GM12872 (cell line): ENCODE measurements around the gene RNF133.

ENCODE experiments used
- CTCF ChIP-seq: IDR thresholded peaks from 3 replicates; pipeline ENCODE4 v1.5.1; 2011; ENCODE audit warnings: low read depth, mild to moderate bottlenecking, low read length, moderate library complexity; ENCODE audit not compliant: insufficient read depth

Gene RNF133

GRCh38 chr7:122699017-122699416 lies at the start of gene RNF133:
Gene RNF133, minus strand, starts transcription at chr7:122699117. Its CDS starts 199 bp downstream, at chr7:122698918.
- TF ChIP-seq CTCF = no peak

DNA sequence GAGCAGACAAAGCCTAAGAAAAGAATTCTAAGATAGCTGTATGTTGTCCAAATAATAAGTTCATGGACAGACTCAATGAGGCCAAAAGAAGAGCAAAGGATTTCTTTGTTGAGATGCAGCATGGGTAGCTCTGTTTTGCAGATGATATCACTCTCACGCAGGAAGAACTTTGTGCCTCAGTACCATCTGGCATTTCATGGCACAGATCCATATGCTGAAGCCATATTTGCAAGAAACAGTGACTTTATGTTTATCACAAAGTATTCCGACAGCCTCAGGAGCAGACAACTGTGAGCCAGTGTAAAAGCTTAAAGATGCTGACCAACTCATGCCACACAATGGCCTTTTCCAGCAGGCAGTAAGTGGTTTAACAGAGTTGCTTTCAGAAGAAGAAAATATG lies 49.3 kb upstream of the RNF133 start:
- TF ChIP-seq CTCF = no peak

- no peak for TF ChIP-seq CTCF
Measured at GRCh38 chr7:122746948-122747347, 48.0 kb upstream of the RNF133 start.

- no peak for TF ChIP-seq CTCF
Measured at GRCh38 chr7:122743211-122743610, 44.3 kb upstream of the RNF133 start.

DNA sequence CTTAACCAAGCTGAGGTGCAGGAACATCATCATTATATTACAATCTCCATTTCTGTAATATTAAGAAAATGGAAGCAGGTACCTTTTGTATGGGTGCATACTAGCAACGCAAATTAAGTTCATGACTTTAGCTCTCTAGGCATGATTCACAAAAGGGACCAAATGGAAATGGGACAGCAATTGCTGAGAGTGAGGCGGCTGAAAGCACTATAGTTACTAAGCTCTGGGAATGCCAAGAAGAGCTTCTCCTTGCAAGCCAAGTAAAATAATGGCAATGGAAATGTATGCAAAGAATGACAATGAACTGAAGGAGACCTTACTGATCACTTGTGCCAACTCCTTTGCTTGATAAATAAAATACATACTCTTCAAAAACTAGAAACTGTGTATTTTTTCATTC lies 40.0 kb upstream of the RNF133 start:
- no peak for TF ChIP-seq CTCF

- TF ChIP-seq CTCF = no peak
Measured at GRCh38 chr7:122736183-122736582, 37.3 kb upstream of the RNF133 start.

- TF ChIP-seq CTCF = no peak
Measured at GRCh38 chr7:122727759-122728158, 28.8 kb upstream of the RNF133 start.

DNA sequence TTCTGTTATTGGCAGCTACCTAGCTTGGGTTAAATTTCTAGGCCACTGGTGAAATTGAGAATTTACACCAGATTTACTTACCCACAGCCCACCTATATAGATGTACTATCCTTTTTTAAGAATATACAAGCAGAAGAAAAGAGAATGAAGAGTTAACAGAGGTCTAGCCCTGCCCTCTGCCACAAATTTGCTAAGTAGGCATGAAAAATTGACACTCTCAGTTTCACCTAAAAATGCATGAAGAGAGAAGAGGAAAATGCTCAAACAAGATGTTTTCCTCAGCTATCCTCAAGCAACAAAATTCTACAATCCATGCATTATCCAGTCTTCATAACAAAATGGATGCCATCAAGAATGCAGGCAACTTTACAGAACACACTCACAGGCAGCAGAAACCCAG lies 28.4 kb upstream of the RNF133 start:
- TF ChIP-seq CTCF = no peak
